MM.1S (cell line): ENCODE data around the gene FAM234A.

Experiments used
- EZH2phosphoT487 ChIP-seq: fragments of 300-600 bp; sonication (generic); IDR thresholded peaks from 2 replicates; pipeline ENCODE4 v1.6.1; 2018; ENCODE audit warnings: antibody characterized with exemption, low read length
- TF ChIP-seq, protein P1 (sequence below): fragments of 300-600 bp; sonication (generic); IDR thresholded peaks from 2 replicates; pipeline ENCODE4 v1.5.1; 2016; ENCODE audit warnings: antibody characterized with exemption, low read length, mixed read lengths

GRCh38 chr16:272633-273546 is 38.3 kb downstream of the FAM234A start:
- TF ChIP-seq, protein P1, sequence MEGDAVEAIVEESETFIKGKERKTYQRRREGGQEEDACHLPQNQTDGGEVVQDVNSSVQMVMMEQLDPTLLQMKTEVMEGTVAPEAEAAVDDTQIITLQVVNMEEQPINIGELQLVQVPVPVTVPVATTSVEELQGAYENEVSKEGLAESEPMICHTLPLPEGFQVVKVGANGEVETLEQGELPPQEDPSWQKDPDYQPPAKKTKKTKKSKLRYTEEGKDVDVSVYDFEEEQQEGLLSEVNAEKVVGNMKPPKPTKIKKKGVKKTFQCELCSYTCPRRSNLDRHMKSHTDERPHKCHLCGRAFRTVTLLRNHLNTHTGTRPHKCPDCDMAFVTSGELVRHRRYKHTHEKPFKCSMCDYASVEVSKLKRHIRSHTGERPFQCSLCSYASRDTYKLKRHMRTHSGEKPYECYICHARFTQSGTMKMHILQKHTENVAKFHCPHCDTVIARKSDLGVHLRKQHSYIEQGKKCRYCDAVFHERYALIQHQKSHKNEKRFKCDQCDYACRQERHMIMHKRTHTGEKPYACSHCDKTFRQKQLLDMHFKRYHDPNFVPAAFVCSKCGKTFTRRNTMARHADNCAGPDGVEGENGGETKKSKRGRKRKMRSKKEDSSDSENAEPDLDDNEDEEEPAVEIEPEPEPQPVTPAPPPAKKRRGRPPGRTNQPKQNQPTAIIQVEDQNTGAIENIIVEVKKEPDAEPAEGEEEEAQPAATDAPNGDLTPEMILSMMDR, result no peak
- TF ChIP-seq EZH2phosphoT487, result no peak
